Mesothelial cell of epicardium (in vitro differentiated cells): ENCODE measurements around the gene FAM193B. TPM values are rescaled to one million over a fixed set of nuclear protein-coding genes. Genes with fewer than 3 reads are reported as not detected.

Experiments used
- DNase-seq, 2 experiments: peaks; one replicate each; pipeline ENCODE4 v3.0.0; 2021; ENCODE audit warnings: low spot score in 2 of 2; ENCODE audit not compliant: unreplicated experiment in 2 of 2
- H3K27ac Mint-ChIP-seq: 2 replicates; pipeline ENCODE4 v1.8.0; 2021; ENCODE audit warnings: mixed read lengths
- H3K27me3 Mint-ChIP-seq: 2 replicates; pipeline ENCODE4 v1.8.0; 2021; ENCODE audit warnings: low read depth, mixed read lengths
- H3K36me3 Mint-ChIP-seq: 2 replicates; pipeline ENCODE4 v1.8.0; 2021; ENCODE audit warnings: mixed read lengths
- H3K4me1 Mint-ChIP-seq: 2 replicates; pipeline ENCODE4 v1.8.0; 2021; ENCODE audit warnings: mixed read lengths
- H3K4me3 Mint-ChIP-seq: 2 replicates; pipeline ENCODE4 v1.8.0; 2021; ENCODE audit warnings: mild to moderate bottlenecking, moderate library complexity, mixed read lengths
- H3K9me3 Mint-ChIP-seq: 2 replicates; pipeline ENCODE4 v1.8.0; 2021; ENCODE audit warnings: mixed read lengths
- CTCF ChIP-seq: fragments of 200-600 bp; sonication (generic); IDR thresholded peaks from one replicate; pipeline ENCODE4 v1.5.0; 2021; ENCODE audit warnings: antibody characterized with exemption; ENCODE audit not compliant: unreplicated experiment
- total RNA-seq: library from RNA; stranded (reverse); gene quantifications from 3 replicates; pipeline ENCODE4 v1.2.1, GENCODE V29; 2021

Gene FAM193B
- total RNA-seq, 1 donor from 2014 or later, result 128 TPM

GRCh38 chr5:177545487-177546257 lies 8.7 kb downstream of the FAM193B start:
- no peaks in the 10 kb centered on the region for H3K9me3 Mint-ChIP-seq
- H3K27me3 Mint-ChIP-seq, result no peaks in the 10 kb centered on the region
- H3K36me3 Mint-ChIP-seq, result peaks cover 5% of the 10 kb centered on the region
- H3K27ac Mint-ChIP-seq, result no peak overlapping the region
- peaks cover 2% of the 10 kb centered on the region for H3K4me1 Mint-ChIP-seq
- no peak overlapping the region for H3K4me3 Mint-ChIP-seq
- DNase-seq, result no peak
- no peak for TF ChIP-seq CTCF

DNA sequence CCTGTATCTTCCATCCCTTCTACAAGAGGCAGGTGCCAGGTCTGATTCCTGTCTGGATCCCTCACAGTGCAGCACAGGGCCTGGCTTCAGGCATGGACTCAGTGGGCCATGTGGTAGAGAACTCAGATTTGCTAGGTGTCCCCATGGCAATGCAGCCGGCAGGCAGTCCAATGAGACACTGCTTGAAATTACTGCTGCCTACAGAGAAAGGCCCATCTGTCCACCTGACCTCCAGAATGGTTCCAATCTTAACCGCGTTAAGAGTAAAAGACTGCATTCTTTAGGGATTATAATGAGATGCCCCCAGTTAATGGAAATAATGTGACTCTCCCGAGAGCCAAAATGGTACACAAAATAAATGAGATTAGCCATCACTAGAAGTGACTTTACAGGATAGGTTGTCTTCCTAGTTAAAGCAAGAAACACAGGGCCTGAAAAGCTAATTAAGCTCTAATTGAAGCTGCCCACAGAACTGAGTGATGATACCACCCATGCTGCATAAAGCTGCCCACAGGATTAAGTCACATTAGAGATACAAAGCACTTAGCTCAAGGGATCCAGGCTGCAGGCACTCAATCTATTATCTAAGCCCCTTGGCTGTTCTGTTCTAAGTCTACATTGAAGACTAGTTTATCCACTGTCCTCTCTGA lies 11.4 kb downstream of the FAM193B start:
- H3K4me3 Mint-ChIP-seq, result no peak overlapping the region
- no peaks in the 10 kb centered on the region for H3K9me3 Mint-ChIP-seq
- no peak for DNase-seq
- TF ChIP-seq CTCF, result no peak
- no peak overlapping the region for H3K27ac Mint-ChIP-seq
- H3K27me3 Mint-ChIP-seq, result no peaks in the 10 kb centered on the region
- peaks cover 8% of the 10 kb centered on the region for H3K36me3 Mint-ChIP-seq
- peaks cover 2% of the 10 kb centered on the region for H3K4me1 Mint-ChIP-seq

- no peak for TF ChIP-seq CTCF
- Mint-ChIP-seq H3K9me3 (no peaks in the 10 kb centered on the region), H3K36me3 (peaks cover 10% of the 10 kb centered on the region), H3K27ac (no peak overlapping the region), H3K4me3 (no peak overlapping the region), H3K4me1 (peaks cover 4% of the 10 kb centered on the region), H3K27me3 (no peaks in the 10 kb centered on the region)
- DNase-seq, result no peak
Measured at GRCh38 chr5:177540438-177540837, 13.9 kb downstream of the FAM193B start.

- Mint-ChIP-seq H3K4me3 (no peak overlapping the region), H3K27ac (no peak overlapping the region), H3K27me3 (no peaks in the 10 kb centered on the region), H3K36me3 (peaks cover 11% of the 10 kb centered on the region), H3K9me3 (no peaks in the 10 kb centered on the region), H3K4me1 (peaks cover 4% of the 10 kb centered on the region)
- DNase-seq, result no peak
- TF ChIP-seq CTCF, result no peak
Measured at GRCh38 chr5:177539411-177539810, 15.0 kb downstream of the FAM193B start.

DNA sequence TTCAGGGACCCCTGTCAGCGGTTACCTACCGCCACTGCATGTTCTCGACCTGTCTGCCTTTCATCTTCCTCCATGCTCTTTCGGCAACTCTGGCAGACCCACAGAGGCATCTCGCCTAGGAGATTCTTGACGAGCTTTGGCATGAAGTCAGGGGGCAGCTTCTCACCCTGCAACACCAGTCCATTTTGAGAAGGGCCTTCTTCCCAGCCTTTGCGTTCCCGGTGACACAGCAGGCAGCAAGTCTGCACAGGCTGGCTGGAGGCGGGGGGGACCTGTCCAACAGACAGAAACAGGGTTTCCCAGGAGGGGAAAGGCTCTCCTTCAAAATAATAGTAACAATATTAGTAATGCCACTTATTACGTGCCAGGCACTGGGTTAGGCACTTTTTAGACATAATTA lies 15.5 kb downstream of the FAM193B start:
- TF ChIP-seq CTCF, result no peak
- Mint-ChIP-seq H3K27me3 (no peaks in the 10 kb centered on the region), H3K4me1 (peaks cover 4% of the 10 kb centered on the region), H3K27ac (no peak overlapping the region), H3K36me3 (peaks cover 11% of the 10 kb centered on the region), H3K9me3 (no peaks in the 10 kb centered on the region), H3K4me3 (no peak overlapping the region)
- no peak for DNase-seq
